SK-N-SH treated with all-trans-retinoic acid at 6 μM for 48 hours (cell line): ENCODE results near the gene TGFBR2.

Source experiments
- ESRRG ChIP-seq: fragments of 250-450 bp; sonication (Bioruptor Pico); IDR thresholded peaks from 2 replicates; pipeline ENCODE4 v1.6.1; 2021; ENCODE audit warnings: mild to moderate bottlenecking
- OSR1 ChIP-seq: fragments of 250-450 bp; sonication (Bioruptor Pico); IDR thresholded peaks from 2 replicates; pipeline ENCODE4 v1.8.0; 2022; ENCODE audit warnings: moderate library complexity, mild to moderate bottlenecking, inconsistent platforms
- PATZ1 ChIP-seq: fragments of 250-450 bp; sonication (Bioruptor Pico); IDR thresholded peaks from 2 replicates; pipeline ENCODE4 v1.8.0; 2020; ENCODE audit warnings: mild to moderate bottlenecking, moderate library complexity, borderline replicate concordance
- PPARA ChIP-seq: fragments of 250-450 bp; sonication (Bioruptor Pico); IDR thresholded peaks from 2 replicates; pipeline ENCODE4 v1.5.0; 2020; ENCODE audit warnings: mild to moderate bottlenecking, borderline replicate concordance
- RARB ChIP-seq: fragments of 250-450 bp; sonication (Bioruptor Pico); IDR thresholded peaks from 2 replicates; pipeline ENCODE4 v1.8.0; 2021; ENCODE audit warnings: mild to moderate bottlenecking, moderate library complexity
- SNAI2 ChIP-seq: fragments of 250-450 bp; sonication (Bioruptor Pico); IDR thresholded peaks from 2 replicates; pipeline ENCODE4 v1.5.0; 2020; ENCODE audit warnings: mild to moderate bottlenecking, moderate library complexity
- TSHZ2 ChIP-seq: fragments of 250-450 bp; sonication (Bioruptor Pico); IDR thresholded peaks from 2 replicates; pipeline ENCODE4 v1.5.0; 2020; ENCODE audit warnings: mild to moderate bottlenecking, moderate library complexity
- ZFP3 ChIP-seq: fragments of 250-450 bp; sonication (Bioruptor Pico); IDR thresholded peaks from 2 replicates; pipeline ENCODE4 v1.5.0; 2020; ENCODE audit warnings: mild to moderate bottlenecking, moderate library complexity
- ZFP30 ChIP-seq: fragments of 450-650 bp; formaldehyde crosslinking; IDR thresholded peaks from 2 replicates; pipeline ENCODE4 v1.5.0; 2022; ENCODE audit warnings: mild to moderate bottlenecking, moderate library complexity
- ZNF565 ChIP-seq: fragments of 450-650 bp; formaldehyde crosslinking; conservative IDR thresholded peaks from 2 replicates; pipeline ENCODE4 v1.5.0; 2020; ENCODE audit warnings: low read depth, mild to moderate bottlenecking, moderate library complexity
- ZNF8 ChIP-seq: fragments of 450-650 bp; formaldehyde crosslinking; IDR thresholded peaks from 2 replicates; pipeline ENCODE4 v1.5.0; 2020; ENCODE audit warnings: mild to moderate bottlenecking, moderate library complexity

- peak; percentile 75; the same call in 1 of the 2 replicates for TF ChIP-seq PATZ1 (CRISPR knock-in tag)
- TF ChIP-seq TSHZ2 (CRISPR knock-in tag) = no peak
- TF ChIP-seq RARB (CRISPR knock-in tag) = no peak
- no peak for TF ChIP-seq ESRRG
- TF ChIP-seq PPARA (CRISPR knock-in tag) = no peak
- TF ChIP-seq ZNF565 (CRISPR knock-in tag) = 0 out of 2 replicates have a peak, but pooled peaks have one; percentile 35
- TF ChIP-seq ZNF8 (CRISPR knock-in tag) = peak; percentile 47; the same call in 1 of the 2 replicates
- TF ChIP-seq ZFP30 = peak; percentile 38; the same call in 1 of the 2 replicates
- TF ChIP-seq ZFP3 = no peak
- TF ChIP-seq SNAI2 (CRISPR knock-in tag) = peak; percentile 83
- no peak for TF ChIP-seq OSR1 (CRISPR knock-in tag)
Observed at GRCh38 chr3:30626443-30627180, 20.2 kb downstream of the TGFBR2 start.
